Endothelial cell of umbilical vein (primary cell): Measurements from ENCODE around the gene POLA1. TPM values are rescaled to one million over a fixed set of nuclear protein-coding genes. Genes with fewer than 3 reads are reported as not detected.

Experiments used
- BruUV-seq: library from RNA; stranded (reverse); fragments of 400-500 nt; replicated peaks from 2 replicates; lab custom pipeline; 2021; lab: Mats Ljungman, UMichigan
- CTCF ChIA-PET: fragments of 300-600, 350-600 bp; sonication (Branson Sonifier 250); formaldehyde crosslinking; loops from one replicate; lab custom pipeline; 2021; ENCODE audit warnings: antibody characterized with exemption, inconsistent platforms; lab: Charles Lee
- POLR2A ChIA-PET: fragments of 300-600, 350-600 bp; sonication (Branson Sonifier 250); formaldehyde crosslinking; loops from one replicate; lab custom pipeline; 2021; ENCODE audit warnings: antibody characterized with exemption, inconsistent platforms; lab: Charles Lee
- DNase-seq: peaks from one replicate; pipeline ENCODE4 v3.0.0-alpha.2; 2011; ENCODE audit warnings: low read depth, low spot score
- FAIRE-seq: peaks from 2 replicates; lab custom pipeline; 2011; peaks lifted over from hg19 to GRCh38; lab: Jason Lieb, UNC
- H2AFZ ChIP-seq: 2 replicates; pipeline ENCODE4 v1.6.0; 2012; ENCODE audit warnings: low read depth, low read length, control low read depth, inconsistent platforms
- H3K27ac ChIP-seq: 2 replicates; pipeline ENCODE4 v1.5.1; 2011; ENCODE audit warnings: low read depth, mild to moderate bottlenecking, control low read depth, low read length, moderate library complexity; ENCODE audit not compliant: insufficient read depth
- H3K27me3 ChIP-seq, 2 experiments: 2 replicates each; pipeline versions ENCODE4 v1.6.0 to v1.6.1; 2011; ENCODE audit warnings: low read length in 2 of 2, mixed read lengths in 1 of 2; ENCODE audit not compliant: control insufficient read depth in 2 of 2, insufficient read depth in 2 of 2
- H3K36me3 ChIP-seq, 2 experiments: 2 replicates in 1 of 2; 3 replicates in 1 of 2; pipeline ENCODE4 v1.5.1; 2011; ENCODE audit warnings: low read length in 2 of 2, mild to moderate bottlenecking in 1 of 2, moderate library complexity in 1 of 2; ENCODE audit not compliant: control insufficient read depth in 2 of 2, insufficient read depth in 2 of 2; ENCODE audit errors: extremely low read depth in 1 of 2
- H3K4me1 ChIP-seq: 3 replicates; pipeline ENCODE4 v1.5.1; 2011; ENCODE audit warnings: mild to moderate bottlenecking, low read length; ENCODE audit not compliant: control insufficient read depth, insufficient read depth; ENCODE audit errors: extremely low read depth
- H3K4me2 ChIP-seq: 2 replicates; pipeline ENCODE4 v1.6.1; 2011; ENCODE audit warnings: low read length, control low read depth, mixed read lengths; ENCODE audit not compliant: insufficient read depth
- H3K4me3 ChIP-seq, 3 experiments: fragments of 200-600 bp in 1 of 3; sonication (generic), shearing (Covaris generic) in 1 of 3; replicated peaks in 1 of 3; 2 replicates each; pipeline ENCODE4 v1.5.1; 2011 to 2016; ENCODE audit warnings: control low read depth in 3 of 3, low read length in 3 of 3, mild to moderate bottlenecking in 2 of 3, inconsistent platforms in 1 of 3, low read depth in 1 of 3, moderate library complexity in 1 of 3; ENCODE audit not compliant: insufficient read depth in 1 of 3
- H3K79me2 ChIP-seq: 2 replicates; pipeline ENCODE4 v1.6.0; 2012; ENCODE audit warnings: low read length, inconsistent platforms; ENCODE audit not compliant: control insufficient read depth, insufficient read depth
- H3K9ac ChIP-seq: replicated peaks from 2 replicates; pipeline ENCODE3; 2011; ENCODE audit warnings: low read length, control low read depth; ENCODE audit not compliant: insufficient read depth; ENCODE audit errors: extremely low read depth
- H3K9me1 ChIP-seq: replicated peaks from 3 replicates; pipeline ENCODE4 v1.6.0; 2011; ENCODE audit warnings: mild to moderate bottlenecking, low read length; ENCODE audit not compliant: control insufficient read depth, insufficient read depth; ENCODE audit errors: extremely low read depth
- H3K9me3 ChIP-seq: replicated peaks from 2 replicates; pipeline ENCODE4 v1.5.1; 2012; ENCODE audit warnings: low read length, inconsistent platforms; ENCODE audit not compliant: control insufficient read depth, insufficient read depth
- H4K20me1 ChIP-seq: replicated peaks from 2 replicates; pipeline ENCODE3; 2011; ENCODE audit warnings: mild to moderate bottlenecking, low read length; ENCODE audit not compliant: control insufficient read depth, insufficient read depth; ENCODE audit errors: extremely low read depth
- CTCF ChIP-seq, 2 donors: IDR thresholded peaks; 1 replicate in 1 of 2; 2 replicates in 1 of 2; pipeline ENCODE4 v1.5.1; 2011; ENCODE audit warnings: low read length in 2 of 2, mild to moderate bottlenecking in 2 of 2, moderate library complexity in 2 of 2, control low read depth in 1 of 2, inconsistent platforms in 1 of 2, low read depth in 1 of 2; ENCODE audit not compliant: insufficient read depth in 1 of 2; ENCODE audit errors: extremely low read depth in 1 of 2
- EZH2 ChIP-seq: IDR thresholded peaks from 2 replicates; pipeline ENCODE4 v1.6.1; 2012; ENCODE audit warnings: borderline replicate concordance, low read depth, mild to moderate bottlenecking, moderate library complexity, low read length, inconsistent platforms; ENCODE audit not compliant: severe bottlenecking
- FOS ChIP-seq: IDR thresholded peaks from 2 replicates; pipeline ENCODE4 v1.6.1; 2011; ENCODE audit warnings: mild to moderate bottlenecking, low read length, moderate library complexity, borderline replicate concordance; ENCODE audit not compliant: insufficient read depth
- GATA2 ChIP-seq: IDR thresholded peaks from 2 replicates; pipeline ENCODE4 v1.7.0; 2011; ENCODE audit warnings: low read depth, mild to moderate bottlenecking, moderate library complexity, mixed read lengths, low read length; ENCODE audit not compliant: insufficient read length, insufficient read depth
- JUN ChIP-seq: IDR thresholded peaks from 2 replicates; pipeline ENCODE4 v1.6.1; 2011; ENCODE audit warnings: borderline replicate concordance, low read depth; ENCODE audit not compliant: insufficient read length, insufficient read depth
- MAX ChIP-seq: IDR thresholded peaks from 2 replicates; pipeline ENCODE4 v1.6.1; 2011; ENCODE audit not compliant: insufficient read depth, insufficient read length
- POLR2AphosphoS5 ChIP-seq: IDR thresholded peaks from 2 replicates; pipeline ENCODE4 v1.6.1; 2012; ENCODE audit warnings: low read depth, mild to moderate bottlenecking, control low read depth, low read length, moderate library complexity; ENCODE audit not compliant: insufficient read depth
- dilution Hi-C: fragments of 300-500 bp; cut with MboI; formaldehyde crosslinking; loops from one replicate; pipeline ENCODE4 v1.15.0; 2019; ENCODE audit warnings: low sequenced_read_pairs; ENCODE audit not compliant: extremely low pct_ligation_motif_present
- intact Hi-C: fragments of 100-400 bp; cut with micrococcal nuclease; formaldehyde crosslinking; loops from one replicate; pipeline ENCODE4 v1.10.0; 2022
- polyA plus RNA-seq, 4 experiments: library from polyadenylated mRNA; depleted of rRNA in 3 of 4; stranded (reverse) in 3 of 4; unstranded in 1 of 4; fragments of >200 nt; gene quantifications; 2 replicates each; pipeline versions ENCODE4 v1.2.1 to v1.2.3, GENCODE V29; 2011 to 2012; ENCODE audit warnings: missing spikeins in 1 of 4
- total RNA-seq: library from RNA; stranded (reverse); gene quantifications from 2 replicates; pipeline ENCODE4 v1.2.3, GENCODE V29; 2021

Gene POLA1
- total and polyA plus RNA-seq, 2 donors (not counting 3 experiments of a cell fraction or from before 2014, with no cell fraction given), result 1.8 to 18.6 TPM

DNA sequence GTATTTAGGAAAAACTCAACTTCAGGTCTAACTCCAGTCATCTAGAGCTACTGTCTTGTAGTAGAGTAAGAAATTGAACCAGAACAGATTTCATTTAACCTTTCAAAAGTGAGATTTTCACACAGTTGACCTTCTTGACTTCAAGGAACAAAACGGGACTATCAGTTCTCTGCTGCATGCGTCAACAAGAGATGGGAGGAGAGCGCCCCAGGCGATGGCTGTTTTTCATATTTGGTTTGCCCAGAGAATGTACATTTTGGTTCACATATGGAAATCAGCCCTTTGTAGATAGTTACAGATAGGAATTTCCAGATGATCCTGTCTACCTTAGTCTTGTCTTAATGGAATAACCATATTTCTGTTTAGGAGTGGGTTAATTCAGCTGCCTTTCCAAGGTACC, 158.1 kb downstream of the POLA1 start:
- POLR2A ChIA-PET, result no interaction called here
- BruUV-seq, result no TSS peak
- H4K20me1 ChIP-seq, result no peaks in the 10 kb centered on the region

More for the DNA sequence above, 158.1 kb downstream of the POLA1 start:
- H2AFZ ChIP-seq, result no peak overlapping the region
- no peak overlapping the region for H3K27ac ChIP-seq
- no peaks in the 10 kb centered on the region for H3K79me2 ChIP-seq
- H3K9me3 ChIP-seq, result no peaks in the 10 kb centered on the region
- CTCF ChIA-PET, result interaction anchor here (4.9 kb wide), 1 partner anchor 13 kb away, joined by 24 read pairs; no protein-coding TSS in a partner anchor
- TF ChIP-seq CTCF (IDR thresholded peaks at IDR 0.05; ENCODE audit: extremely low read depth in 1 of 2, insufficient read depth in 1 of 2, low read depth in 1 of 2, low read length in 2 of 2) (no peak), EZH2 (no peak), JUN (no peak), GATA2 (no peak), POLR2AphosphoS5 (no peak), FOS (no peak), MAX (no peak)
- no peaks in the 10 kb centered on the region for H3K4me1 ChIP-seq
- dilution Hi-C loops, result no loop called here
- H3K4me2 ChIP-seq, result no peak overlapping the region
- H3K27me3 ChIP-seq, result no peaks in the 10 kb centered on the region
- no peak for DNase-seq
- no peak for FAIRE-seq
- no peak overlapping the region for H3K9ac ChIP-seq
- H3K4me3 ChIP-seq, result no peak overlapping the region
- H3K36me3 ChIP-seq, result no peaks in the 10 kb centered on the region
- intact Hi-C loops, result no loop called here
- H3K9me1 ChIP-seq, result no peaks in the 10 kb centered on the region
